Astrocyte (in vitro differentiated cells and primary cell): ENCODE results near the gene CACHD1. TPM values are rescaled to one million over a fixed set of nuclear protein-coding genes. Genes with fewer than 3 reads are reported as not detected.
A peak's percentile ranks its signal among the peaks of the same experiment; 100 is the strongest.

Source experiments
- DNase-seq: peaks from one replicate; pipeline ENCODE4 v3.0.0-alpha.2; 2010; ENCODE audit warnings: low read depth
- FAIRE-seq: peaks from 2 replicates; lab custom pipeline; 2011; peaks lifted over from hg19 to GRCh38; lab: Jason Lieb, UNC
- H2AFZ ChIP-seq: 2 replicates; pipeline ENCODE4 v1.6.0; 2012; ENCODE audit warnings: low read depth, low read length, inconsistent platforms
- H3K27ac ChIP-seq: 2 replicates; pipeline ENCODE4 v1.5.1; 2011; ENCODE audit warnings: low read depth, low read length, inconsistent platforms
- H3K27me3 ChIP-seq: 2 replicates; pipeline ENCODE4 v1.6.0; 2011; ENCODE audit warnings: low read length, inconsistent platforms; ENCODE audit not compliant: insufficient read depth
- H3K36me3 ChIP-seq: 2 replicates; pipeline ENCODE4 v1.5.1; 2011; ENCODE audit warnings: low read length, inconsistent platforms; ENCODE audit not compliant: insufficient read depth
- H3K4me1 ChIP-seq: 2 replicates; pipeline ENCODE4 v1.5.1; 2011; ENCODE audit warnings: low read length, inconsistent platforms; ENCODE audit not compliant: insufficient read depth
- H3K4me2 ChIP-seq: 2 replicates; pipeline ENCODE4 v1.6.0; 2012; ENCODE audit warnings: low read length, inconsistent platforms
- H3K4me3 ChIP-seq: 2 replicates; pipeline ENCODE4 v1.5.1; 2011; ENCODE audit warnings: low read depth, mild to moderate bottlenecking, low read length, inconsistent platforms; ENCODE audit not compliant: insufficient read depth
- H3K79me2 ChIP-seq: 2 replicates; pipeline ENCODE4 v1.6.0; 2012; ENCODE audit warnings: mild to moderate bottlenecking, low read length, inconsistent platforms; ENCODE audit not compliant: insufficient read depth
- H3K9ac ChIP-seq: 2 replicates; pipeline ENCODE4 v1.6.0; 2012; ENCODE audit warnings: mild to moderate bottlenecking, low read length, inconsistent platforms
- H3K9me3 ChIP-seq: 2 replicates; pipeline ENCODE4 v1.5.1; 2012; ENCODE audit warnings: low read depth, mild to moderate bottlenecking, low read length, inconsistent platforms; ENCODE audit not compliant: insufficient read depth
- H4K20me1 ChIP-seq: 2 replicates; pipeline ENCODE4 v1.6.0; 2012; ENCODE audit warnings: low read length, inconsistent platforms; ENCODE audit not compliant: insufficient read depth
- H3K27ac Mint-ChIP-seq: one replicate; pipeline ENCODE4 v1.8.0; 2021; ENCODE audit warnings: mild to moderate bottlenecking, mixed read lengths; ENCODE audit not compliant: unreplicated experiment
- H3K27me3 Mint-ChIP-seq: one replicate; pipeline ENCODE4 v1.8.0; 2021; ENCODE audit warnings: low read depth, mixed read lengths; ENCODE audit not compliant: unreplicated experiment
- H3K36me3 Mint-ChIP-seq: one replicate; pipeline ENCODE4 v1.8.0; 2021; ENCODE audit warnings: low read depth, mixed read lengths; ENCODE audit not compliant: unreplicated experiment
- H3K4me1 Mint-ChIP-seq: one replicate; pipeline ENCODE4 v1.8.0; 2021; ENCODE audit warnings: low read depth, mixed read lengths; ENCODE audit not compliant: unreplicated experiment
- H3K4me3 Mint-ChIP-seq: one replicate; pipeline ENCODE4 v1.8.0; 2021; ENCODE audit warnings: mild to moderate bottlenecking, moderate library complexity, mixed read lengths; ENCODE audit not compliant: unreplicated experiment
- H3K9me3 Mint-ChIP-seq: one replicate; pipeline ENCODE4 v1.8.0; 2021; ENCODE audit warnings: mild to moderate bottlenecking, mixed read lengths; ENCODE audit not compliant: unreplicated experiment
- EZH2 ChIP-seq: IDR thresholded peaks from 2 replicates; pipeline ENCODE4 v1.6.1; 2012; ENCODE audit warnings: mild to moderate bottlenecking, low read length, inconsistent platforms; ENCODE audit not compliant: insufficient read depth
- total RNA-seq: library from RNA; stranded (reverse); gene quantifications from 2 replicates; pipeline ENCODE4 v1.2.1, GENCODE V29; 2021
- TF ChIP-seq, protein P1 (sequence below): IDR thresholded peaks from 2 replicates; pipeline ENCODE4 v1.5.1; 2011; ENCODE audit warnings: low read depth, mild to moderate bottlenecking, inconsistent platforms, low read length, moderate library complexity; ENCODE audit not compliant: insufficient read depth

CACHD1 gene
- total RNA-seq, 1 donor from 2014 or later, result 21.2 TPM

DNA sequence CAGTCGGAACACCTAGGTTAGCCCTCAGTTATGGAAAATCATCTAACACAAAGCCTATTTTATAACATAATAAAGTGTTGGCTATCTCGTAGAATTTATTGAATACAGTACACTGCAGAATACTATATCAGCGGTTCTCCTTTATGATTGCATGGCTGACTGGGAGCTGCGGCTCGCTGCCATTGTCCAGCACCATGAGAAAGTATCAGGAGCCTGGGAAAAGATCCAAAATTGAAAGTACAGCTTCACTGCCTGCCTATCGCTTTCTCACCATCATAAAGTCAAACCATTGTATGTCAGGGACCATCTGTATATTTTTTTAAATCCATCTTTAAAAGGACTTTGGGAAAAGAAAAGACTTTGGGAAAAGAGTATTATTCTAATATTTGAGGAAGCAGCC lies 163.0 kb downstream of the CACHD1 start:
- Histone ChIP-seq H3K9ac (no peak overlapping the region), H4K20me1 (no peaks in the 10 kb centered on the region), H3K36me3 (no peaks in the 10 kb centered on the region), H3K27ac (no peak overlapping the region), H2AFZ (no peak overlapping the region), H3K79me2 (no peaks in the 10 kb centered on the region), H3K4me3 (no peak overlapping the region), H3K4me1 (no peaks in the 10 kb centered on the region), H3K9me3 (no peaks in the 10 kb centered on the region), H3K27me3 (peaks cover 5% of the 10 kb centered on the region), H3K4me2 (no peak overlapping the region)
- Mint-ChIP-seq H3K9me3 (no peaks in the 10 kb centered on the region), H3K27ac (no peak overlapping the region), H3K27me3 (no peaks in the 10 kb centered on the region), H3K4me3 (no peak overlapping the region), H3K36me3 (peaks cover 24% of the 10 kb centered on the region), H3K4me1 (peaks cover 17% of the 10 kb centered on the region)
- TF ChIP-seq EZH2, result no peak
- TF ChIP-seq, protein P1, sequence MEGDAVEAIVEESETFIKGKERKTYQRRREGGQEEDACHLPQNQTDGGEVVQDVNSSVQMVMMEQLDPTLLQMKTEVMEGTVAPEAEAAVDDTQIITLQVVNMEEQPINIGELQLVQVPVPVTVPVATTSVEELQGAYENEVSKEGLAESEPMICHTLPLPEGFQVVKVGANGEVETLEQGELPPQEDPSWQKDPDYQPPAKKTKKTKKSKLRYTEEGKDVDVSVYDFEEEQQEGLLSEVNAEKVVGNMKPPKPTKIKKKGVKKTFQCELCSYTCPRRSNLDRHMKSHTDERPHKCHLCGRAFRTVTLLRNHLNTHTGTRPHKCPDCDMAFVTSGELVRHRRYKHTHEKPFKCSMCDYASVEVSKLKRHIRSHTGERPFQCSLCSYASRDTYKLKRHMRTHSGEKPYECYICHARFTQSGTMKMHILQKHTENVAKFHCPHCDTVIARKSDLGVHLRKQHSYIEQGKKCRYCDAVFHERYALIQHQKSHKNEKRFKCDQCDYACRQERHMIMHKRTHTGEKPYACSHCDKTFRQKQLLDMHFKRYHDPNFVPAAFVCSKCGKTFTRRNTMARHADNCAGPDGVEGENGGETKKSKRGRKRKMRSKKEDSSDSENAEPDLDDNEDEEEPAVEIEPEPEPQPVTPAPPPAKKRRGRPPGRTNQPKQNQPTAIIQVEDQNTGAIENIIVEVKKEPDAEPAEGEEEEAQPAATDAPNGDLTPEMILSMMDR, result no peak
- FAIRE-seq, result no peak
- DNase-seq, result no peak

DNA sequence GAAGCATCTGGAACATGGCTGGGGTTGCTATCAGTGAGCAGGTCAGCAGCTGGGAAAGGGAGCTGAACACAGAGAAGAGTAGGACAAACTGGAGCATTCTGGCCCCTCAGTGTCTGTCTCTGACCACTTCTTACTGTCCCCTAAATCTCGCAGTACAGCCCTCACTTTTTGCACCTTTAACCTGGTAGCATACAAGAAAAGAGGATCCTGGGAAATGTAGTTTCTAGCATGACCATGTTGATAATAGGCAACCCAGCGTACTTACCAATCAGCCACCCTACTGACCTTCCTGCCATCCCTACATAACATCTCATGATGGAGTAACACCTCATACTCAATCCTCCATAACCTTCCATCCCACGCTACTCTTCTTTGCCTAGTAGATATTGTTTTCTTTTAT lies 175.8 kb downstream of the CACHD1 start:
- peak; percentile 45 for FAIRE-seq

DNA sequence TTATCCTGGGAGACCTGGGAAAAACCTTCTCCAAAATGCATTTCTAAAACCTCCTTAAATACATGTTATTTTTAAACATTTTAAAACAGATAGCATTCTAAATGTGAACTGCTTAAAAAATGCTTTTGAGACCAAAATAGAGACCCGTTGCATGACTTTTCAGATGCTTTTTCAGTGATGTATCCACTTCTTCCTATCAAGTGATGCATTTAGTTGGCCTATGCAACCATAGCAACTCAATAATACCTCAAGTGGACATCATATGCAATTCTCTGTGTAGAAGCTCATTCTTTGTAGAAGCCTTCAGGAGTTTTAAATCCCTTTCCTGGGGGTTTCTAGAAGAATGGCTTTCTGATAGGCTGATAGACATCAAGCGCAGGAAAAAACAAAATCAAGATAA lies 180.5 kb downstream of the CACHD1 start:
- Histone ChIP-seq H3K36me3 (no peaks in the 10 kb centered on the region), H2AFZ (no peak overlapping the region), H3K4me2 (no peak overlapping the region), H4K20me1 (no peaks in the 10 kb centered on the region), H3K27ac (no peak overlapping the region), H3K9ac (no peak overlapping the region), H3K79me2 (no peaks in the 10 kb centered on the region), H3K27me3 (no peaks in the 10 kb centered on the region), H3K9me3 (no peaks in the 10 kb centered on the region), H3K4me3 (no peak overlapping the region), H3K4me1 (no peaks in the 10 kb centered on the region)
- Mint-ChIP-seq H3K27me3 (no peaks in the 10 kb centered on the region), H3K27ac (no peak overlapping the region), H3K4me1 (no peaks in the 10 kb centered on the region), H3K36me3 (peaks cover 15% of the 10 kb centered on the region), H3K9me3 (no peaks in the 10 kb centered on the region), H3K4me3 (no peak overlapping the region)
- DNase-seq (peak; percentile 47), FAIRE-seq (no peak)
- no peak for TF ChIP-seq EZH2
- TF ChIP-seq, protein P1, result no peak

More for the DNA sequence above, 175.8 kb downstream of the CACHD1 start:
- Histone ChIP-seq H3K27ac (no peak overlapping the region), H3K4me2 (no peak overlapping the region), H3K36me3 (peaks cover 2% of the 10 kb centered on the region), H3K9ac (no peak overlapping the region), H3K27me3 (no peaks in the 10 kb centered on the region), H3K79me2 (no peaks in the 10 kb centered on the region), H3K4me1 (no peaks in the 10 kb centered on the region), H3K4me3 (no peak overlapping the region), H3K9me3 (no peaks in the 10 kb centered on the region), H4K20me1 (no peaks in the 10 kb centered on the region), H2AFZ (no peak overlapping the region)
- no peak for DNase-seq
- Mint-ChIP-seq H3K4me3 (no peak overlapping the region), H3K4me1 (no peaks in the 10 kb centered on the region), H3K27ac (no peak overlapping the region), H3K9me3 (no peaks in the 10 kb centered on the region), H3K36me3 (peaks cover 25% of the 10 kb centered on the region), H3K27me3 (no peaks in the 10 kb centered on the region)
- TF ChIP-seq EZH2, result no peak
